ENCODE measurements around the gene DUSP16. TPM values are rescaled to one million over a fixed set of nuclear protein-coding genes. Genes with fewer than 3 reads are reported as not detected.

Gene DUSP16
- total and polyA plus RNA-seq, 2 of the 8 experiments (the other 6 are each of a cell fraction or from before 2014, with no cell fraction given): 31.6 to 55.9 TPM

DNA sequence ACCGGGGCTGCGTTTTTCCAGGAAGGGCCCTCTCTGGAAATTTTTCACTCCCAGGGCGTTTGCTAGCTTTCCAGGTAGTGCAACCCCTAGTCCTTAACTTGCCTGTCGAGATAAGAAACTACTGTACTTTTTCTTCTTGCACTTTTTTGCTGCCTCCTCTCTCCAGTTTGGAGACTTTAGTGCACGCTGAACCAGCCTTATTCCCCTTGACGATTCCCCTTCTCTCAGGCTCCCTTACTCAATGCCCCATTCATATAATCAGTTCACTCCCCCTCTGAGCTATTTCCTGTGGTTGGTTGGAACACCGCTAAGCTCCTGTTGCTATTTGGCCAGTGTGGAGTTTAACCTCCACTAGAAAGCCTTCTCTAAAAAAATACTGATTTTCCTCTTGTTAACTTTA lies 49.7 kb upstream of the DUSP16 start:
- H3K79me1 ChIP-seq (ENCODE audit: low read depth, low read length): no peaks in the 10 kb centered on the region; the same call in 1 of the 2 replicates
- peak overlapping the region; percentile 10 for H4K5ac ChIP-seq (ENCODE audit: insufficient read length, low read depth, low read length)
- no peak for FAIRE-seq
- no peak overlapping the region for H2BK20ac ChIP-seq (ENCODE audit: low read length)
- no peak overlapping the region for H3K27ac ChIP-seq (ENCODE audit: low read depth, low read length)
- H3K4me3 ChIP-seq (ENCODE audit: extremely low read depth in 1 of 4, insufficient read depth in 2 of 4, low read depth in 3 of 4, low read length in 4 of 4): peak overlapping the region; percentile 55 to 82 (median 74)
- DNase-seq (ENCODE audit: low read depth in 1 of 2, low spot score in 2 of 2): no peak
- H3K27me3 ChIP-seq (replicated peaks in 1 of 4; ENCODE audit: control insufficient read depth in 3 of 4, extremely low read depth in 1 of 4, insufficient read depth in 3 of 4, low read length in 3 of 4): no peaks in the 10 kb centered on the region
- ChIA-PET POLR2A (ENCODE audit: partially characterized antibody) (interaction anchor here (1.2 to 1.9 kb wide), 2 partner anchors 21 to 59 kb away, joined by 3 to 4 read pairs; no protein-coding TSS in a partner anchor), CTCF (ENCODE audit: partially characterized antibody) (interaction anchor here (1.0 to 2.3 kb wide), 5 partner anchors 9 to 69 kb away, joined by 3 to 9 read pairs (median 3); no protein-coding TSS in a partner anchor)
- H3K9me3 ChIP-seq (ENCODE audit: insufficient read depth in 2 of 2, low read depth in 1 of 2, low read length in 1 of 2): no peaks in the 10 kb centered on the region
- no peak overlapping the region for H2BK15ac ChIP-seq (ENCODE audit: low read length)
- H2BK120ac ChIP-seq (replicated peaks; ENCODE audit: low read depth, low read length): no peak overlapping the region
- no peak overlapping the region for H3K4ac ChIP-seq (replicated peaks; ENCODE audit: insufficient read length, low read depth, low read length)
- no peak overlapping the region for H2BK12ac ChIP-seq (ENCODE audit: low read depth, low read length)
- no peaks in the 10 kb centered on the region for H3K4me1 ChIP-seq (replicated peaks in 1 of 4; ENCODE audit: control insufficient read depth in 3 of 4, insufficient read depth in 4 of 4, low read length in 3 of 4)
- 0 out of 2 replicates have a peak, but pooled peaks cover 4% of the 10 kb centered on the region for H3K23me2 ChIP-seq (ENCODE audit: low read depth, low read length)
- 0 out of 8 replicates have a peak, but pooled peaks cover 0 to 2% (median 0%) of the 10 kb centered on the region in 4 experiments for H3K36me3 ChIP-seq (ENCODE audit: control insufficient read depth in 2 of 4, insufficient read depth in 4 of 4, low read length in 3 of 4)
- no peaks in the 10 kb centered on the region for H4K20me1 ChIP-seq (replicated peaks in 1 of 2; ENCODE audit: control insufficient read depth in 1 of 2, insufficient read depth in 2 of 2, low read length in 2 of 2)
- no peak overlapping the region for H4K8ac ChIP-seq (ENCODE audit: extremely low read depth, insufficient read depth, low read length)
- WGBS, 2 experiments (ENCODE audit: extremely low coverage in 1 of 2, insufficient coverage in 1 of 2, insufficient read length in 1 of 2, insufficient replicate concordance in 2 of 2, low coverage in 1 of 2, low lambda C conversion rate in 2 of 2, missing lambda C conversion rate in 1 of 2): 7% methylated on average over 7 of the region's 7 CpGs; no CpG with 5 or more reads in 1 of the 2 experiments
- H2AFZ ChIP-seq (ENCODE audit: low read length): peak overlapping the region; percentile 43; the same call in 1 of the 2 replicates
- no peak overlapping the region for H2AK5ac ChIP-seq (ENCODE audit: low read depth, low read length)
- H3K4me2 ChIP-seq (ENCODE audit: insufficient read depth in 1 of 2, low read depth in 2 of 2, low read length in 2 of 2): peak overlapping the region; percentile 74 to 83
- no peak overlapping the region for H3K56ac ChIP-seq (replicated peaks; ENCODE audit: insufficient read length, low read depth, low read length)
- peak overlapping the region; percentile 62 to 75 (median 65); a peak in 6 of 7 replicates for H3K9ac ChIP-seq (replicated peaks in 1 of 4; ENCODE audit: extremely low read depth in 1 of 4, low read depth in 3 of 4, low read length in 3 of 4)
- peaks cover 0 to 5% of the 10 kb centered on the region in 2 experiments; a peak in 1 of 4 replicates for H3K79me2 ChIP-seq (ENCODE audit: control insufficient read depth in 1 of 2, insufficient read depth in 2 of 2, low read length in 2 of 2)
- H3K18ac ChIP-seq (ENCODE audit: extremely low read depth, low read length): no peak overlapping the region
- peak overlapping the region; percentile 85; the same call in 1 of the 2 replicates for H2BK5ac ChIP-seq (ENCODE audit: low read depth, low read length)
- H4K91ac ChIP-seq (replicated peaks; ENCODE audit: insufficient read length, low read length): no peak overlapping the region
- no peak overlapping the region for H3K14ac ChIP-seq (ENCODE audit: insufficient read length)
- H3K23ac ChIP-seq (ENCODE audit: insufficient read length): no peak overlapping the region
- no peak for TF ChIP-seq POLR2AphosphoS5 (IDR thresholded peaks at IDR 0.05; ENCODE audit: low read depth, low read length)
- no peak for TF ChIP-seq TBP (IDR thresholded peaks at IDR 0.05; ENCODE audit: low read depth, low read length)
- no peak for TF ChIP-seq ASH2L (IDR thresholded peaks at IDR 0.05; ENCODE audit: low read length)
- no peak for TF ChIP-seq NRF1 (IDR thresholded peaks at IDR 0.05; ENCODE audit: low read depth, low read length)
- TF ChIP-seq EZH2 (IDR thresholded peaks at IDR 0.05; ENCODE audit: low read depth, low read length, severe bottlenecking): no peak
- no peak for TF ChIP-seq PHF8 (conservative IDR thresholded peaks at IDR 0.05; ENCODE audit: low read depth, low read length)
- no peak for TF ChIP-seq KDM4A (IDR thresholded peaks at IDR 0.05; ENCODE audit: low read depth, low read length, severe bottlenecking)
